ENCODE data around the gene ADRB2.

The ADRB2 gene

GRCh38 chr5:148831590-148832565 is 5.5 kb downstream of the ADRB2 start:
- DNase-seq (ENCODE audit: low read depth in 3 of 3): no peak

GRCh38 chr5:148833122-148833521 is 6.7 kb downstream of the ADRB2 start:
- DNase-seq (ENCODE audit: low read depth in 3 of 3): no peak

GRCh38 chr5:148833925-148834324 is 7.5 kb downstream of the ADRB2 start:
- no peak for DNase-seq (ENCODE audit: low read depth in 3 of 3)

GRCh38 chr5:148834689-148835088 is 8.3 kb downstream of the ADRB2 start:
- no peak for DNase-seq (ENCODE audit: low read depth in 3 of 3)

- DNase-seq (ENCODE audit: low read depth in 3 of 3): no peak
Measured at GRCh38 chr5:148836272-148837250, 10.2 kb downstream of the ADRB2 start.

- DNase-seq (ENCODE audit: low read depth in 3 of 3): no peak
Measured at GRCh38 chr5:148837383-148837782, 11.0 kb downstream of the ADRB2 start.

- DNase-seq (ENCODE audit: low read depth in 3 of 3): no peak
Measured at GRCh38 chr5:148838357-148838756, 11.9 kb downstream of the ADRB2 start.

GRCh38 chr5:148839960-148840359 is 13.5 kb downstream of the ADRB2 start:
- DNase-seq (ENCODE audit: low read depth in 3 of 3): no peak

- no peak for DNase-seq (ENCODE audit: low read depth in 3 of 3)
Measured at GRCh38 chr5:148840531-148840930, 14.1 kb downstream of the ADRB2 start.

GRCh38 chr5:148841519-148841918 is 15.1 kb downstream of the ADRB2 start:
- no peak for DNase-seq (ENCODE audit: low read depth in 3 of 3)

- no peak for DNase-seq (ENCODE audit: low read depth in 3 of 3)
Measured at GRCh38 chr5:148842161-148842560, 15.8 kb downstream of the ADRB2 start.

GRCh38 chr5:148843510-148844318 is 17.3 kb downstream of the ADRB2 start:
- DNase-seq (ENCODE audit: low read depth in 3 of 3): no peak

GRCh38 chr5:148844433-148845280 is 18.2 kb downstream of the ADRB2 start:
- DNase-seq (ENCODE audit: low read depth in 3 of 3): no peak

- no peak for DNase-seq (ENCODE audit: low read depth in 3 of 3)
Measured at GRCh38 chr5:148846930-148847329, 20.5 kb downstream of the ADRB2 start.

- DNase-seq (ENCODE audit: low read depth in 3 of 3): no peak
Measured at GRCh38 chr5:148847456-148847855, 21.0 kb downstream of the ADRB2 start.

- no peak for DNase-seq (ENCODE audit: low read depth in 3 of 3)
Measured at GRCh38 chr5:148848393-148849031, 22.1 kb downstream of the ADRB2 start.

GRCh38 chr5:148849461-148849860 is 23.1 kb downstream of the ADRB2 start:
- no peak for DNase-seq (ENCODE audit: low read depth in 3 of 3)

- DNase-seq (ENCODE audit: low read depth in 3 of 3): no peak
Measured at GRCh38 chr5:148850836-148851235, 24.4 kb downstream of the ADRB2 start.

- no peak for DNase-seq (ENCODE audit: low read depth in 3 of 3)
Measured at GRCh38 chr5:148853868-148854267, 27.5 kb downstream of the ADRB2 start.

Measured in stimulated activated CD4-positive, alpha-beta T cell treated with anti-CD3 and anti-CD28 coated beads, TNF-alpha, amount 100 ng/mL, for 24 hours (primary cell).